NCI-H2196 (cell line): Measurements from ENCODE around the gene RPH3AL.

ENCODE experiments used
- DNase-seq: peaks from one replicate; lab custom pipeline; 2025; ENCODE audit not compliant: unreplicated experiment; lab: John Stamatoyannopoulos, UW

RPH3AL gene, protein sequence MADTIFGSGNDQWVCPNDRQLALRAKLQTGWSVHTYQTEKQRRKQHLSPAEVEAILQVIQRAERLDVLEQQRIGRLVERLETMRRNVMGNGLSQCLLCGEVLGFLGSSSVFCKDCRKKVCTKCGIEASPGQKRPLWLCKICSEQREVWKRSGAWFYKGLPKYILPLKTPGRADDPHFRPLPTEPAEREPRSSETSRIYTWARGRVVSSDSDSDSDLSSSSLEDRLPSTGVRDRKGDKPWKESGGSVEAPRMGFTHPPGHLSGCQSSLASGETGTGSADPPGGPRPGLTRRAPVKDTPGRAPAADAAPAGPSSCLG

DNA sequence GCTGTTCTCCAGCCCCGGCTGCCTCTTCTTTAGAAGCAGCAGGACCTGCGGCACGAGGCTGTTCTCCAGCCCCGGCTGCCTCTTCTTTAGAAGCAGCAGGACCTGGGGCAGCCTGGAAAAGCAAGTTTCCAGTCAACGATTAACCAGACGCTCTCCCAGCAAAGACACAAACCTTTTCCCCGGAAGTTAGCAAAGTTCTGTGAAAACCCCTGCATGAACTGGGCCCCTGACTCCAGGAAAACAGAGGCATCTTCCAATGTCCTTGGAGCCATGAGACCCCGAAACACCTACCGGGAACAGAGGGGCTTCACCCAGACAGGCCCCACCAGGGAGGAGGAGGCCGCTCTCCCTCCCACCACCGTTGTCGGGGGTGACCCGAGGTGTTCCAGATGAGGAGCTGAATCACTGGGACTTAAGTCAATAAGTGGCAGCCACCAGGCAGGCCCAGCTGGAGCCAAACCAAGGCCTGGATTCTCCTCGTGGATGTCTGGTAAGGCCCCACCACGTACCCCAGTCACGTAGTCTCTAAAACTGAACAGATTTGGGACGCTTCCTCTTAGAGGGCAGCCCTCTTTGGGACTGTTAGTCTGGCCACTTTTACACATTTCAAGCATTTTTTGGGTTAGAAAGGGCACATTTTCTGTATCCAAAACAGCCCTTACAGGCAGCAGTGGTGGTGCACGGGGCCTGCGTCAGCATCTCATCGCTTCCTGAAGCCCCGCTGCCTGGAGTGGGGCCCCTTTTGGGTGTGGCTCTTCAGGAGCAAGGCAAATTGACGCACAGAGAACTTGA is at the start of gene RPH3AL:
Gene RPH3AL, minus strand, starts transcription at position 387 of the 792 bp plus-strand sequence. CDS start 25,264 bp downstream, outside the sequence.
- DNase-seq, result peak; percentile 15

DNA sequence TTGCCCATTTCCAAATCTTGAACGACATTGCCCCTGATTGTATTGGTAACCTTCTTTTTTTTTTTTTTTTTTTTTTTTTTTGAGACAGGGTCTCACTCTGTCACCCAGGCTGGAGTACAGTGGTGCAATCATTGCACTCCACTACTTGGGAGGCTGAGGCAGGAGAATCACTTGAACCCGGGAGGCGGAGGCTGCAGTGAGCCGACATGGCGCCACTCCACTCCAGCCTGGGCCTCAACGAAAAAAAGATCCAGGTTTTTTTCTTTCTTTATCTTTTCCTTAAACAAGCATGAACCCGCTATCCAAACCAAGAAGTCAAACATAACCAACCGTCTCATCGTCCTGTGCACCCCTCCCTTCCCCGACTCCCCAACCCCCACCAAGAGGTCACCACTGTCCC is 47.6 kb upstream of the RPH3AL start:
- no peak for DNase-seq

DNA sequence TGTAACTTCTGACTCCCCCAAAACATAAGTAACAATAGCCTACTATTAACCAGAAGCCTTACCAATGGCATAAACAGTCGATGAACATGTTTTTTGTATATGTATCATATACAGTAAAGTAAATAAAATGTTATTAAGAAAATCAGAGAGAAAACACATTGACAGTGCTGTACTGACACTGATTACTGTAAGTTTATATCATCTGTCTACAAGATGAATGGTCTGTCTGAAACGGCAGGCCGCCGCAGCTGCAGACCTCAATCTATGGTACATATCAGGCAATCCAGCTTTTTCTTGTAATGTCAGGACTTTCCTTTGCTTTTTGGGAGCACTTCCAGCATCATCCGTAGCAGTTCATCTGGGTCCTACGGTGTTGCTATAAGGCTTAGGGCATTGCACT is 44.2 kb upstream of the RPH3AL start:
- no peak for DNase-seq

DNA sequence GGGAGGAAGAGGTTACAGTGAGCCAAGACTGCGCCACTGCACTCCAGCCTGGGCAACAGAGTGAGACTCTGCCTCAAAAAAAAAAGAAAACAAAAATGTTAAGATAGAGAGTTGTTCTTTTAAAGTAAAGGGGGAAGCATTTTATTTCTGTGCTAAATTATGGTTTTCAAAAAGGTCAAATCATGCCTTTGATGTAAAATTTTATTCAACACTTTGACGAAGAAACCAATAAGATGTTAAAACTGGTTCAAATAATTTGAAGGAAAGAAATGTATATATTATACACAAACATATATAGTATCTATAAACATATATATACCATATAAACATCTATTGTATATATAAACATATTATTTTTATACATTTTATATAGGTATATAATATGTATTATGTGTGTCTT is 43.4 kb upstream of the RPH3AL start:
- no peak for DNase-seq

DNA sequence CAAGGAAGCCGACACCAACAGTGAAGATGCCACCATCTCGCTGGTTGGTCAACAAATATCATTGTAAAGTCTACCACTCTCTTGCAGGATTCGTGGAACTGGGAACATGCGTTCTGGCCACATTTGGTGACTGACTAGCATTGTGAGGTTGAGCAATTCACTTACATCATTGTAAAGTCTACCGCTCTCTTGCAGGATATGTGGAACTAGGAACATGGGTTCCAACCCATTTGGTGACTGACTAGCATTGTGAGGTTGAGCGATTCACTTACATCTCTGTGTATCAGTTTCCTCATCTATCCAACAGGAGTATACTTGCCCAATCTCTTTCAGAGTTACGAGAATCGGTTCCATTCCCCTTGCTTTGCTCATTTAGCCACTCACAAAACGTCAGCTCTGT is 42.6 kb upstream of the RPH3AL start:
- DNase-seq, result no peak

DNA sequence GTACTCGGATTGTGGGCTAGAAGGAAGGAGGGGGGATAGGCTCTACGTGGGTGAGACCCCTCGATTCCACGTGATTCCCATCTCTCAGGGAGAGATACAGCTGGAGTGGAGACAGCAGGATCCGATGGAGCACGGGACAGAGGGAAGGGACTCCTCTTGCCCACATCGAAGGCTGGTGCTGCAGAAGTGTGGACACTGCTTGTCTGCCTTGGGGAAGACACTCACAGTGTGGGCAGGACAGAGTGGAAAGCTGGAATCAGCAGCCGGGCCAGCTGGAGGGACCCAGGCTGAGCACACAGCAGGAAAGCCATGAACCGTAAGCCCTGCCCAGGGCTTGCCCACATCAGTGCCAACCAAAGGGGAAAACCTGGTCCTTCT is 42.1 kb upstream of the RPH3AL start:
- DNase-seq, result no peak

- no peak for DNase-seq
Observed at GRCh38 chr17:393806-394717, 41.5 kb upstream of the RPH3AL start.

DNA sequence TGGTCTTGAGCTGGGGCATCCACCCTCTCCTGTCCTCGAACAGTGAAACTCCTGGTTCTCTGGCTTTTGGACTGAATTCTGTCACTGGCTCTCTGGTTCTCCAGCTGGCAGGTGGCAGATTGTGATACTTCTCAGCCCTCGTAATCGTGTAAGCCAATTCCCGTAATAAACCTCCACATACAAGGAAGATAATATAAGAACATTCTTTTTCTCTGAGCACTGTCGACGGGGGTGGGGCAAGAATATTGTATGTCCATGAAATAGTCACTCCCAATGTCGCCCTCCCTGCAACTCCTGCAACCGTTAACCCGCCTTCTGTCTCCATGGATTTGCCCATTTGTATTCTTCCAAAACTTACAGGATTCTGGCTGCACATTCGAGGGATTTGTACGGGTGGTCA is 39.2 kb upstream of the RPH3AL start:
- DNase-seq, result no peak

- no peak for DNase-seq
Observed at GRCh38 chr17:390025-390424, 37.4 kb upstream of the RPH3AL start.

DNA sequence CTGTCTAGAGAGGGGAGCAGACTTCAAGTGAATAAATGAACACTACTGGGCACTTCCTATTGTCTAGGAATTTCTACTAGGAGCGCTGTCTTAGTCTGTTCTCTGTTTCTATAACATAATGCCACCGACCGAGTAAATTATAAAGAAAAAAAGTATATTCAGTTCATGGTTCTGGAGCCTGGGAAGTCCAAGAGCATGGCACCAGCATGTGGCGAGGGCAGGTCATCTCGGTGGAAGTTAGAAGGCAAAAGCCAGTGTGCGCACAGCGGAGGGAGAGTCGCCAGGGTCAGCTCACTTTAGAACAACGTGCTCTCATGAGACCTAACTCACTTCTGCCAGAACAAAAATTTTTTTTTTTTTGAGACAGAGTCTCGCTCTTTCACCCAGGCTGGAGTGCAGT is 35.5 kb upstream of the RPH3AL start:
- DNase-seq, result no peak

- peak; percentile 50 for DNase-seq
Observed at GRCh38 chr17:386141-386876, 33.7 kb upstream of the RPH3AL start.

DNA sequence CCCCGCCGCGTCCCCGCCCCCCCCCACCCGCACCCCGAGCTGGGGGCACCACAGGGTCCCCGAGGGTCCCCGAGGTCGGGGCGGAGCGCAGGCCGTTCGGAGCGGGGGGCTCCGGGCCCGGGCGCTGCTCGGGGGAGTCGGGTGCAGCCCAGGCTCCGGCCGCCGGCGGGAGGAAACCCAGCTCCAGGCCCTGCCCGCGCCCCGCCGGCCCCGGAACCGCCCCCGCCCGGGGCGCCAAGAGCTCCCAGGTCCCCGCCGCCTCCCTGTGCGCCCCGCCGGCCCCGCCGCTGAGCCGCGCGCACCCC is 33.2 kb upstream of the RPH3AL start:
- DNase-seq, result no peak

- DNase-seq, result no peak
Observed at GRCh38 chr17:385178-385835, 32.7 kb upstream of the RPH3AL start.

DNA sequence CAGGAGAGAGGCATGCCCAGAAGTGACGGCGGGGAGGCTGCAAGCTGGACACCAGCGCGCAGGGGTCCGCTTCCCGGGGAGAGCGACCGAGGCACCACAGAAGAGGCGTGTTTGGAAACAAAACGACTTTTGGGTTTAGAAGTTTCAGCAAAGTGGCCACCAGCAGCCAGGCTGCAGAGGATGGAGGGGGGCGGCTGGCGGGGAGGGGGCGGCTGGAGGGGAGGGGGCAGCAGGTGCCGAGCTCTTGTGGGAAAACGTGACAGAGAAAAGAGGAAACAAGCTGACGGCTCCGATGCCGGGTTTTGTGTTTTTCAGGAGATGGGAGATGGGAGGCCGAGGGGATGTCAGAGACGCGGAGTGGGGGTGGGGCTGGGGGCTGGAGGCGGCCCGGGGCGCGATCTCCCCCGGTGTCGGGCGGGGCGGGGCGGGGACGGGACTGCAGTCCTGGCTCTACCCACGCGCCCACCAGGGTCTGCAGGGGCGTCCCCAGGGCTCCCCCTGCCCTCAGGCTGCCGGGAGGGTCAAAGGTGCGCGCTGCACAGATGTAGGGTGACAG is 32.1 kb upstream of the RPH3AL start:
- no peak for DNase-seq

GRCh38 chr17:383771-384621 is 31.4 kb upstream of the RPH3AL start:
- DNase-seq, result no peak

DNA sequence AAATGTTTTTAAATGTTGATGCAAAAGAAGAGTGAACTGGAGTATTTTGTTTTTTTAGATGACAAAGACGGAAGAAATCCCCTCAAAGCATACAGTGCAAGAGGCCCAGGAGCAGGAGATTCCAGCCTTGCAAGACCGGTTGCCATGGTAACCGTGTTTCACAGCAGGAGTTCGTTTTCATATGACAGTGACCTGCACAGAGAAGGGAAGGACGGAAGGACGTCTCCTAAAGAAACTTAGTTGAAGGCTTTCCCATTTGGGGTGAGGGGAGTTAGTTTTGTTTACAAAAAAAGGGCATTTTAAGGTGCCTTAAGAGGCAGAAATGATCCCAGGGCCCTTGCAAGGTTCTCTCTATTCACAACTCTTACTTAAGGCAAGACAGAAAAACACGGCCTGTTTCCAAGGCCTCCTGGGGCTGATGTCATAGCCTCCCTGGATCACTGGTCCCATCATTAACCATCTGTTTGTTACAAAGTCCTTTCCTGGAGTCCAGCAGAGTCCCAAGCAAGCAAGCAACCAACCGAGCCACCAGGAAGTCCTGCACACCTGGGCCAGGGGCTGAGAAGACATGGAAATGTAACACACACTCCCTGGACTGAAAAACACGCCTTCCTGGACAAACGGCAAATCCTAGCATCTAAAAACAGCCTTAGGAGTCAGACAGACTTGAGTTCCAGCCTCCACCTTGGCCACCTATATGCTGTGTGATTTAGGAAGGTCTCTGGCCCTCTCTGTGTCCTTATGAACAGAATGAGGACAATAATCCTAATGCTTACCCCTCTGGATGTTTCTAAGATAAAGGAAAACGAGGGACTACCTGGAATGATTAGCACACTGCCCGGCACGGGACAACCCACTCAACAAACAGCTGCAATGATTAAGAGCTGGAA is 30.3 kb upstream of the RPH3AL start:
- DNase-seq, result no peak

DNA sequence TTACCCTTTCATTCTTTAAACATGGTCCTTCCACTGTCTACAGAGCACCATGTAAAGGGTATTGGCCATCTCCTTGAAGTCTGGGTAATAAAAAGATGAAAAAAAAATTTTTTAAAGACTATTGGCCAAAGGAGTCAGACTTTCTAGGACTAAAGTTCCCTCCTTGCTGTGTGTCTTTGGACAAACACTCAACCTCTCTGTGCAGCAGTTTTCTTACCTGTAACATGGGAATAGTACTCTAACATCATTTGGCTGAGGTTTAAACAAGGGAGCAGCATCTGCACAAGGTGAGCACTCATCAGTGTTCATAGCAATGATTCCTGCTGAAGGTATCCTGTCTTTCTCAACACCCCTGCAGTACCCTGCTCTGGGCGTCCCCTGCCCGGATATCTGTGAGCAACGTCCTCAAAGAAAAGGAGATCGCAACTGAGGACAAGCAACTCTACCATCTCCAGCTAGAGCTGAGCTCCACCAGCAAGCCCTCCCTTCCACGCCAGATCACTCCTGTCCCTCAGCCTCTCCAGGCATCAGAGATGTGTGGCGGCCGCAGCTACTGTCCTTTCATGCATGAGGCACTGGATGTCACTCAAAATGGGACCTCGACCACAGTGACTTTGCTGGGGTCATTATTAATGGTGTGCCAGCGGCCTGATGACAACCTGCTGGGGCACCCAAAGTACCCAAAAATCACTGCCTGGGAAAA is 29.5 kb upstream of the RPH3AL start:
- DNase-seq, result no peak

DNA sequence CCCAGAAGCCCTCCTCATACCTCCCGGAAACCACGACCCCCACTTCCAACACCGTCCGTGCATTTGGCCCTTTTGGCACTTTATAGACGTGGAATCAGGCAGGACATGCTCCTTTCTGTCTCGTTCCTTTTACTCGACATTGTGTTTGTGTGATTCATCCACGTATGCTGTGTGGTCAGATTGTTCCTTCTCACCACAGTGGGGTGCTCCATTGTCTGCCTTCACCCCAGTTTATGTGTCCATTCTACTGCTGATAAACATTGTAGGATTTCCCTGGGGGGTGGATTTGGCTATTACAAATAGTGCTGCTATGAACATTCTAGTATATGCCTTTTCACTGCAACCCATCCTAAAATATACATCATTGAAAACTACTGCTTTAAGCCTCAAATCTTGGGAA is 28.9 kb upstream of the RPH3AL start:
- no peak for DNase-seq
